C1 segment of cervical spinal cord (tissue), 14 donors: Measurements from ENCODE around the gene TEAD3.
"Not testable (repeated sequence)": the region's sequence is repeated elsewhere in the genome, so short reads cannot be mapped to it uniquely, and the experiment has no call there.

Experiments used
- DNase-seq, 14 donors: peaks; one replicate each; lab custom pipeline; 2025; lab: John Stamatoyannopoulos, UW

The TEAD3 gene

GRCh38 chr6:35496841-35497570, at the start of gene TEAD3:
Gene TEAD3 (minus strand): TSS chr6:35497079.
- peak in 3 of 14 donors; percentile 21 to 58 (median 39) for DNase-seq

GRCh38 chr6:35544769-35545361, 48.0 kb upstream of the TEAD3 start:
- DNase-seq, result no peak

- no peak for DNase-seq
Measured at GRCh38 chr6:35543459-35544193, 46.7 kb upstream of the TEAD3 start.

GRCh38 chr6:35541836-35542235, 45.0 kb upstream of the TEAD3 start:
- no peak for DNase-seq

- DNase-seq, result no peak
Measured at GRCh38 chr6:35539223-35539622, 42.3 kb upstream of the TEAD3 start.

- not testable (repeated sequence) for DNase-seq
Measured at GRCh38 chr6:35535847-35536246, 39.0 kb upstream of the TEAD3 start.

- DNase-seq, result no peak
Measured at GRCh38 chr6:35534407-35535170, 37.7 kb upstream of the TEAD3 start.

GRCh38 chr6:35533981-35534380, 37.1 kb upstream of the TEAD3 start:
- no peak for DNase-seq

GRCh38 chr6:35532126-35532525, 35.2 kb upstream of the TEAD3 start:
- no peak for DNase-seq

- no peak for DNase-seq
Measured at GRCh38 chr6:35524380-35525020, 27.6 kb upstream of the TEAD3 start.

GRCh38 chr6:35522660-35523658, 26.1 kb upstream of the TEAD3 start:
- peak in 10 of 14 donors; percentile 5 to 64 (median 30) for DNase-seq

GRCh38 chr6:35522151-35522550, 25.3 kb upstream of the TEAD3 start:
- DNase-seq, result no peak

GRCh38 chr6:35521235-35521634, 24.4 kb upstream of the TEAD3 start:
- DNase-seq, result no peak

- no peak for DNase-seq
Measured at GRCh38 chr6:35519313-35520015, 22.6 kb upstream of the TEAD3 start.

GRCh38 chr6:35518566-35519312, 21.9 kb upstream of the TEAD3 start:
- DNase-seq, result no peak

- not testable (repeated sequence) for DNase-seq
Measured at GRCh38 chr6:35517978-35518377, 21.1 kb upstream of the TEAD3 start.

- no peak for DNase-seq
Measured at GRCh38 chr6:35516712-35517111, 19.8 kb upstream of the TEAD3 start.

- not testable (repeated sequence) for DNase-seq
Measured at GRCh38 chr6:35515939-35516338, 19.1 kb upstream of the TEAD3 start.

- no peak for DNase-seq
Measured at GRCh38 chr6:35514587-35514986, 17.7 kb upstream of the TEAD3 start.
